C4-2B (cell line): Measurements from ENCODE around the gene ARID2.

ENCODE experiments used
- CTCF ChIP-seq: fragments of 450-650 bp; conservative IDR thresholded peaks from 2 replicates; pipeline ENCODE4 v1.5.1; 2017; ENCODE audit warnings: mild to moderate bottlenecking
- ZFX ChIP-seq: fragments of 450-650 bp; IDR thresholded peaks from 2 replicates; pipeline ENCODE4 v1.6.1; 2017

- TF ChIP-seq CTCF (no peak), ZFX (no peak)
Measured at GRCh38 chr12:45938566-45938965, 209.1 kb downstream of the ARID2 start.
